Hepatic stellate cell (primary cell): Measurements from ENCODE around the gene RNU5B-1.

ENCODE experiments used
- DNase-seq: peaks from one replicate; pipeline ENCODE4 v3.0.0; 2011; ENCODE audit warnings: low spot score

RNU5B-1 gene

GRCh38 chr15:65328506-65329287 is 24.2 kb downstream of the RNU5B-1 start:
- no peak for DNase-seq

- no peak for DNase-seq
Observed at GRCh38 chr15:65329288-65329983, 25.0 kb downstream of the RNU5B-1 start.

- no peak for DNase-seq
Observed at GRCh38 chr15:65329984-65330735, 25.7 kb downstream of the RNU5B-1 start.

- DNase-seq: no peak
Observed at GRCh38 chr15:65330934-65331645, 26.6 kb downstream of the RNU5B-1 start.

- no peak for DNase-seq
Observed at GRCh38 chr15:65331811-65332210, 27.3 kb downstream of the RNU5B-1 start.

- DNase-seq: no peak
Observed at GRCh38 chr15:65332391-65333147, 28.1 kb downstream of the RNU5B-1 start.

GRCh38 chr15:65333148-65333820 is 28.8 kb downstream of the RNU5B-1 start:
- no peak for DNase-seq

GRCh38 chr15:65333856-65334255 is 29.4 kb downstream of the RNU5B-1 start:
- no peak for DNase-seq

GRCh38 chr15:65334586-65335231 is 30.2 kb downstream of the RNU5B-1 start:
- no peak for DNase-seq

- no peak for DNase-seq
Observed at GRCh38 chr15:65335278-65336055, 31.0 kb downstream of the RNU5B-1 start.

- no peak for DNase-seq
Observed at GRCh38 chr15:65336493-65337435, 32.3 kb downstream of the RNU5B-1 start.

- no peak for DNase-seq
Observed at GRCh38 chr15:65337436-65338070, 33.1 kb downstream of the RNU5B-1 start.

- DNase-seq: no peak
Observed at GRCh38 chr15:65338366-65338765, 33.9 kb downstream of the RNU5B-1 start.

GRCh38 chr15:65338823-65339222 is 34.3 kb downstream of the RNU5B-1 start:
- DNase-seq: no peak

- no peak for DNase-seq
Observed at GRCh38 chr15:65339416-65339815, 34.9 kb downstream of the RNU5B-1 start.

- DNase-seq: no peak
Observed at GRCh38 chr15:65339920-65340319, 35.4 kb downstream of the RNU5B-1 start.

GRCh38 chr15:65342493-65342892 is 38.0 kb downstream of the RNU5B-1 start:
- DNase-seq: no peak
